ENCODE results near the gene FASN. TPM values are rescaled to one million over a fixed set of nuclear protein-coding genes. Genes with fewer than 3 reads are reported as not detected.

The FASN gene
- total and polyA plus RNA-seq, 2 of the 13 experiments (the other 11 are each of a cell fraction or from before 2014, with no cell fraction given): 51.7 to 101 TPM

- TF ChIP-seq ZNF615 (CRISPR knock-in tag; IDR thresholded peaks at IDR 0.05; ENCODE audit: borderline replicate concordance): peak; percentile 53; the same call in 1 of the 2 replicates
- TF ChIP-seq CSRNP1 (CRISPR knock-in tag; IDR thresholded peaks at IDR 0.05): peak; percentile 94
- no peak for TF ChIP-seq HNRNPH1 (optimal IDR thresholded peaks at IDR 0.05; ENCODE audit: low read depth, low read length)
- TF ChIP-seq TGIF2 (CRISPR knock-in tag; IDR thresholded peaks at IDR 0.05): no peak
- TF ChIP-seq ZNF597 (CRISPR knock-in tag; IDR thresholded peaks at IDR 0.05): no peak
- no peak for TF ChIP-seq PTBP1 (IDR thresholded peaks at IDR 0.05; ENCODE audit: low read depth, low read length, poor library complexity, severe bottlenecking)
- TF ChIP-seq ZNF547 (CRISPR knock-in tag; IDR thresholded peaks at IDR 0.05): peak; percentile 73; the same call in 1 of the 2 replicates
- no peak for TF ChIP-seq RFXANK (CRISPR knock-in tag; IDR thresholded peaks at IDR 0.05)
- TF ChIP-seq AKNA (CRISPR knock-in tag; IDR thresholded peaks at IDR 0.05; ENCODE audit: borderline replicate concordance): no peak
- peak; percentile 64 for TF ChIP-seq ZNF121 (CRISPR knock-in tag; IDR thresholded peaks at IDR 0.05)
- peak; percentile 39; the same call in 1 of the 2 replicates for TF ChIP-seq ZBTB3 (CRISPR knock-in tag; IDR thresholded peaks at IDR 0.05; ENCODE audit: borderline replicate concordance, low read depth)
- no peak for TF ChIP-seq FOXA1 (IDR thresholded peaks at IDR 0.05)
- peak; percentile 57 for TF ChIP-seq FOXA1 (CRISPR knock-in tag; IDR thresholded peaks at IDR 0.05)
- TF ChIP-seq NCOA5 (CRISPR knock-in tag; IDR thresholded peaks at IDR 0.05): 0 out of 2 replicates have a peak, but pooled peaks have one; percentile 19
- peak; percentile 73 for TF ChIP-seq MEIS1 (CRISPR knock-in tag; IDR thresholded peaks at IDR 0.05; ENCODE audit: borderline replicate concordance)
- TF ChIP-seq FOXC1 (CRISPR knock-in tag; IDR thresholded peaks at IDR 0.05; ENCODE audit: borderline replicate concordance): peak; percentile 69
- TF ChIP-seq IKZF1 (IDR thresholded peaks at IDR 0.05): no peak
- peak; percentile 77 for TF ChIP-seq ELF3 (CRISPR knock-in tag; IDR thresholded peaks at IDR 0.05)
- peak; percentile 77; the same call in 1 of the 2 replicates for TF ChIP-seq TOPORS (CRISPR knock-in tag; IDR thresholded peaks at IDR 0.05)
- peak; percentile 47 for TF ChIP-seq PHF5A (CRISPR knock-in tag; IDR thresholded peaks at IDR 0.05; ENCODE audit: low read depth, unreplicated experiment)
- TF ChIP-seq RFXAP (CRISPR knock-in tag; IDR thresholded peaks at IDR 0.05; ENCODE audit: borderline replicate concordance): peak; percentile 79; the same call in 1 of the 2 replicates
Observed at GRCh38 chr17:82103553-82104451, 5.8 kb upstream of the FASN start (continued).

Measured in HepG2 (cell line).